Memory B cell (primary cell): ENCODE measurements around the gene DPP9.
A peak's percentile ranks its signal among the peaks of the same experiment; 100 is the strongest.

Experiments used
- ATAC-seq: fragments of 150-1000 bp; cut with Tn5 transposase; 2 replicates; pipeline ENCODE4 v1.10.0; 2021; ENCODE audit warnings: low read depth, mild to moderate bottlenecking, moderate library complexity
- DNase-seq, 2 donors: peaks; one replicate each; pipeline ENCODE4 v3.0.0; 2022; ENCODE audit warnings: low spot score in 2 of 2
- H3K27ac Mint-ChIP-seq: one replicate; pipeline ENCODE4 v1.8.0; 2022; ENCODE audit warnings: mild to moderate bottlenecking, moderate library complexity, mixed read lengths
- H3K27me3 Mint-ChIP-seq: one replicate; pipeline ENCODE4 v1.8.0; 2022; ENCODE audit warnings: mixed read lengths
- H3K36me3 Mint-ChIP-seq: one replicate; pipeline ENCODE4 v1.8.0; 2022; ENCODE audit warnings: mild to moderate bottlenecking, mixed read lengths
- H3K4me1 Mint-ChIP-seq: one replicate; pipeline ENCODE4 v1.8.0; 2022; ENCODE audit warnings: mixed read lengths
- H3K4me3 Mint-ChIP-seq: one replicate; pipeline ENCODE4 v1.8.0; 2022; ENCODE audit warnings: mild to moderate bottlenecking, moderate library complexity, mixed read lengths
- H3K9me3 Mint-ChIP-seq: one replicate; pipeline ENCODE4 v1.8.0; 2022; ENCODE audit warnings: mixed read lengths

DPP9 gene

GRCh38 chr19:4676955-4677731 lies 46.5 kb downstream of the DPP9 start:
- no peaks in the 10 kb centered on the region for H3K4me1 Mint-ChIP-seq
- no peak overlapping the region for H3K4me3 Mint-ChIP-seq
- peaks cover 11% of the 10 kb centered on the region for H3K36me3 Mint-ChIP-seq
- H3K9me3 Mint-ChIP-seq = no peaks in the 10 kb centered on the region
- no peaks in the 10 kb centered on the region for H3K27me3 Mint-ChIP-seq
- ATAC-seq = peak; percentile 43
- H3K27ac Mint-ChIP-seq = peak overlapping the region; percentile 62
- no peak for DNase-seq

GRCh38 chr19:4675346-4675745 lies 48.3 kb downstream of the DPP9 start:
- peaks cover 10% of the 10 kb centered on the region for H3K36me3 Mint-ChIP-seq
- no peaks in the 10 kb centered on the region for H3K27me3 Mint-ChIP-seq
- no peaks in the 10 kb centered on the region for H3K9me3 Mint-ChIP-seq
- H3K4me1 Mint-ChIP-seq = no peaks in the 10 kb centered on the region
- no peak overlapping the region for H3K4me3 Mint-ChIP-seq
- no peak overlapping the region for H3K27ac Mint-ChIP-seq
- ATAC-seq = no peak
- DNase-seq = no peak

GRCh38 chr19:4673726-4674125 lies 49.9 kb downstream of the DPP9 start:
- H3K4me1 Mint-ChIP-seq = peaks cover 13% of the 10 kb centered on the region
- peaks cover 5% of the 10 kb centered on the region for H3K36me3 Mint-ChIP-seq
- no peaks in the 10 kb centered on the region for H3K9me3 Mint-ChIP-seq
- H3K27ac Mint-ChIP-seq = peak overlapping the region; percentile 63
- H3K27me3 Mint-ChIP-seq = no peaks in the 10 kb centered on the region
- DNase-seq = no peak
- ATAC-seq = no peak
- no peak overlapping the region for H3K4me3 Mint-ChIP-seq

- no peak for DNase-seq
- H3K27ac Mint-ChIP-seq = no peak overlapping the region
- H3K4me1 Mint-ChIP-seq = peaks cover 15% of the 10 kb centered on the region
- H3K4me3 Mint-ChIP-seq = no peak overlapping the region
- H3K27me3 Mint-ChIP-seq = no peaks in the 10 kb centered on the region
- no peaks in the 10 kb centered on the region for H3K9me3 Mint-ChIP-seq
- no peak for ATAC-seq
- peaks cover 6% of the 10 kb centered on the region for H3K36me3 Mint-ChIP-seq
Measured at GRCh38 chr19:4673216-4673615, 50.4 kb downstream of the DPP9 start.

- ATAC-seq (no peak), DNase-seq (no peak)
- H3K4me1 Mint-ChIP-seq = peaks cover 17% of the 10 kb centered on the region
- H3K4me3 Mint-ChIP-seq = peak overlapping the region; percentile 61
- no peaks in the 10 kb centered on the region for H3K27me3 Mint-ChIP-seq
- H3K27ac Mint-ChIP-seq = no peak overlapping the region
- H3K36me3 Mint-ChIP-seq = peaks cover 6% of the 10 kb centered on the region
- H3K9me3 Mint-ChIP-seq = no peaks in the 10 kb centered on the region
Measured at GRCh38 chr19:4671185-4671851, 52.3 kb downstream of the DPP9 start.

GRCh38 chr19:4669723-4670480 lies 53.7 kb downstream of the DPP9 start, which contains the start of gene MYDGF:
TSS of gene MYDGF (minus strand) at chr19:4670342. CDS start at chr19:4670334, 8 bp downstream.
- ATAC-seq = peak; percentile 99
- no peaks in the 10 kb centered on the region for H3K9me3 Mint-ChIP-seq

GRCh38 chr19:4664642-4665041 lies 59.0 kb downstream of the DPP9 start:
- Mint-ChIP-seq H3K27me3 (no peaks in the 10 kb centered on the region), H3K36me3 (peaks cover 11% of the 10 kb centered on the region), H3K4me1 (peaks cover 20% of the 10 kb centered on the region), H3K27ac (no peak overlapping the region), H3K9me3 (no peaks in the 10 kb centered on the region), H3K4me3 (no peak overlapping the region)
- ATAC-seq (no peak), DNase-seq (no peak)

More at GRCh38 chr19:4669723-4670480, 53.7 kb downstream of the DPP9 start, which contains the start of gene MYDGF:
- H3K27me3 Mint-ChIP-seq = no peaks in the 10 kb centered on the region
- H3K4me3 Mint-ChIP-seq = peak within 1 kb of the TSS; percentile 93
- peak within 1 kb of the TSS; percentile 94 for H3K27ac Mint-ChIP-seq
- peak; percentile 80 to 85 for DNase-seq
- peaks cover 5% of the 10 kb centered on the region for H3K36me3 Mint-ChIP-seq
- peaks cover 17% of the 10 kb centered on the region for H3K4me1 Mint-ChIP-seq

GRCh38 chr19:4662812-4663211 lies 60.8 kb downstream of the DPP9 start:
- DNase-seq (no peak), ATAC-seq (no peak)
- Mint-ChIP-seq H3K4me3 (no peak overlapping the region), H3K36me3 (peaks cover 6% of the 10 kb centered on the region), H3K4me1 (peaks cover 10% of the 10 kb centered on the region), H3K27me3 (no peaks in the 10 kb centered on the region), H3K27ac (peak overlapping the region; percentile 62), H3K9me3 (no peaks in the 10 kb centered on the region)

- H3K4me3 Mint-ChIP-seq = no peak overlapping the region
- no peak overlapping the region for H3K27ac Mint-ChIP-seq
- peaks cover 10% of the 10 kb centered on the region for H3K4me1 Mint-ChIP-seq
- H3K36me3 Mint-ChIP-seq = peaks cover 6% of the 10 kb centered on the region
- no peak for ATAC-seq
- H3K27me3 Mint-ChIP-seq = no peaks in the 10 kb centered on the region
- H3K9me3 Mint-ChIP-seq = no peaks in the 10 kb centered on the region
- no peak for DNase-seq
Measured at GRCh38 chr19:4662020-4662695, 61.5 kb downstream of the DPP9 start.

GRCh38 chr19:4660993-4661392 lies 62.6 kb downstream of the DPP9 start:
- ATAC-seq (no peak), DNase-seq (no peak)
- Mint-ChIP-seq H3K36me3 (peaks cover 6% of the 10 kb centered on the region), H3K27me3 (no peaks in the 10 kb centered on the region), H3K27ac (peak overlapping the region; percentile 50), H3K4me1 (peaks cover 8% of the 10 kb centered on the region), H3K9me3 (no peaks in the 10 kb centered on the region), H3K4me3 (no peak overlapping the region)

GRCh38 chr19:4660181-4660791 lies 63.4 kb downstream of the DPP9 start:
- H3K27ac Mint-ChIP-seq = no peak overlapping the region
- no peak overlapping the region for H3K4me3 Mint-ChIP-seq
- ATAC-seq (no peak), DNase-seq (no peak)
- H3K36me3 Mint-ChIP-seq = peaks cover 6% of the 10 kb centered on the region
- no peaks in the 10 kb centered on the region for H3K9me3 Mint-ChIP-seq
- no peaks in the 10 kb centered on the region for H3K27me3 Mint-ChIP-seq
- H3K4me1 Mint-ChIP-seq = peaks cover 8% of the 10 kb centered on the region

GRCh38 chr19:4657835-4658234 lies 65.8 kb downstream of the DPP9 start:
- Mint-ChIP-seq H3K27ac (no peak overlapping the region), H3K4me1 (peaks cover 9% of the 10 kb centered on the region), H3K9me3 (no peaks in the 10 kb centered on the region), H3K4me3 (no peak overlapping the region), H3K27me3 (no peaks in the 10 kb centered on the region), H3K36me3 (peaks cover 13% of the 10 kb centered on the region)
- no peak for DNase-seq
- ATAC-seq = no peak

GRCh38 chr19:4657262-4657661 lies 66.4 kb downstream of the DPP9 start:
- no peak overlapping the region for H3K4me3 Mint-ChIP-seq
- peaks cover 13% of the 10 kb centered on the region for H3K36me3 Mint-ChIP-seq
- H3K27ac Mint-ChIP-seq = peak overlapping the region; percentile 17
- peaks cover 8% of the 10 kb centered on the region for H3K4me1 Mint-ChIP-seq
- DNase-seq = no peak
- no peaks in the 10 kb centered on the region for H3K27me3 Mint-ChIP-seq
- no peak for ATAC-seq
- H3K9me3 Mint-ChIP-seq = no peaks in the 10 kb centered on the region
